H1 (cell line): Measurements from ENCODE around the gene LRRC10. TPM values are rescaled to one million over a fixed set of nuclear protein-coding genes. Genes with fewer than 3 reads are reported as not detected.

Source experiments
- CBX5 ChIP-seq: fragments of 300-800, 300-1000 bp; sonication (generic); IDR thresholded peaks from 2 replicates; pipeline ENCODE4 v1.7.1; 2016; ENCODE audit warnings: antibody characterized with exemption, low read length, low read depth
- CTBP2 ChIP-seq: IDR thresholded peaks from 2 replicates; pipeline ENCODE4 v1.7.0; 2011; ENCODE audit warnings: borderline replicate concordance, mild to moderate bottlenecking, moderate library complexity, mixed read lengths, low read length; ENCODE audit not compliant: insufficient read depth, insufficient read length
- RXRA ChIP-seq: IDR thresholded peaks from 2 replicates; pipeline ENCODE4 v1.6.1; 2011; ENCODE audit warnings: low read depth, mild to moderate bottlenecking, low read length, moderate library complexity; ENCODE audit not compliant: insufficient read depth
- TAF7 ChIP-seq: optimal IDR thresholded peaks from 2 replicates; pipeline ENCODE3; 2011; ENCODE audit warnings: low read depth, mild to moderate bottlenecking, inconsistent platforms, low read length, moderate library complexity, borderline replicate concordance
- polyA plus RNA-seq, 7 experiments: library from polyadenylated mRNA; depleted of rRNA in 3 of 7; stranded (reverse) in 5 of 7; unstranded in 2 of 7; fragments of >200 nt in 5 of 7; fragments of 200-250 nt in 2 of 7; gene quantifications; 1 replicate in 5 of 7; 2 replicates in 1 of 7; 4 replicates in 1 of 7; pipeline versions ENCODE4 v1.2.1 to v1.2.3, GENCODE V29; 2011 to 2013; ENCODE audit warnings: missing spikeins in 2 of 7, mixed read lengths in 2 of 7
- total RNA-seq: library from RNA; stranded (reverse); fragmentation: NEBNext Ultra II Directional; extraction: Animal tissue kit (Norgen Biotek cat#: 25700); gene quantifications from 2 replicates; pipeline ENCODE4 v1.2.1, GENCODE V29; 2021

Gene LRRC10
- total and polyA plus RNA-seq, 2 of the 8 experiments (the other 6 are each of a cell fraction or from before 2014, with no cell fraction given) = not detected

DNA sequence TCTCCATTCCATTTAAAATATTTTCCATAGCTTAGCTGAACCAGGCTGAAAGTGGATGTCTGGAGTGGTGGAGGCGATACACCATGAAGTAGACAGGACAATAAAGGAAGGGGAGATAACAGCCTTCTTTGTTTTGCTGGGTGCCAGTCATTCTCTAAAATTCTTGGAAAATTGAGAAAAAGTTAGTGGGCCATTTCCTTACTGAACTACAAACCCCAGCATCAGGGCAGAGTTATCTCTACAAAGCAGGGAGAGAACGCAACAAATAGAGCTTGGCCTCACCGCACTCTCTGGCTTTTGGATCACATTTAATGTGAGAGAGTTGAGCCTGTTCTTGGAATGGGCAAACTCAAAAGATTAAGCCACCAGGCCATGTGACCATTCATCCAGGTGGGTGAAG, 41.2 kb upstream of the LRRC10 start (continued):
- TF ChIP-seq TAF7 (no peak), CBX5 (no peak), CTBP2 (no peak), RXRA (no peak)
